Esophagus squamous epithelium (tissue), 4 donors: ENCODE results near the gene F12.

Experiments
- CTCF ChIP-seq, 6 experiments: fragments of 450-650 bp in 4 of 6; fragments of 200-600 bp in 2 of 6; sonication (generic) in 2 of 6; IDR thresholded peaks; one replicate each; pipeline ENCODE4 v1.5.1; 2016 to 2019; ENCODE audit warnings: antibody characterized with exemption in 6 of 6, mild to moderate bottlenecking in 4 of 6, moderate library complexity in 4 of 6
- POLR2A ChIP-seq, 4 donors: fragments of 450-650 bp; IDR thresholded peaks; one replicate each; pipeline ENCODE4 v1.6.1; 2017; ENCODE audit warnings: antibody characterized with exemption in 4 of 4, mild to moderate bottlenecking in 4 of 4, moderate library complexity in 3 of 4

DNA sequence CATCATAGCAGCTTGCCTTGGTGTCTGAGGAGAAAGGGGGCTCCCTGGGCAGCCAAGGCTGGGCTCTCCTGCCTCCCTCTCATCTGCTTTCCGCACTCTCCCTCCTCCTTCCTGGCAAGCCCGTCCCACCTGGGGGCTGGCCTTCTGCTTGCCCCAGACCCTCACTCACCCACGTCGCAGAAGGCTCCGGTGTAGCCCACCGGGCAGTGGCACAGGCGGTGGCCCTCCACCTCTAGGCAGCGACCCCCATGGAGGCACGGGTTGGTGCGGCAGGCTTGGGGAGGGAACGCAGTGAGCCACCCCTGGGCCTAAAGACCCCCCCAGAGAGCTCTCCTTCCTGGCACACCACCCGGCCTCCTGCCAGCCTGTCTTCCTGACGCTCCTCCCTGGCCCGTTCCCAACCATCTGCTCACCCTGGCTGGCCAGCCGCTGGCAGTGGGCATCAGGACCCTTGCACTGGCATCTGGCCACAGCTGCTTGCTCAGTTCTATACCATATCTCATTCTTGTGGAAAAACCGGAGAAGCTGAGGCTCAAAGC, 4.7 kb downstream of the F12 start:
- TF ChIP-seq CTCF (IDR thresholded peaks at IDR 0.05) (no peak), POLR2A (IDR thresholded peaks at IDR 0.05) (no peak)
